Epithelial cell of proximal tubule (primary cell): ENCODE measurements around the gene VGLL1. TPM values are rescaled to one million over a fixed set of nuclear protein-coding genes. Genes with fewer than 3 reads are reported as not detected.

Experiments used
- DNase-seq: peaks from one replicate; pipeline ENCODE4 v3.0.0-alpha.2; 2011; ENCODE audit warnings: low read depth
- H3K4me3 ChIP-seq: 2 replicates; pipeline ENCODE4 v1.5.1; 2011; ENCODE audit warnings: low read depth, mild to moderate bottlenecking, low read length
- total RNA-seq: library from RNA; depleted of rRNA; stranded (reverse); fragments of >200 nt; gene quantifications from 2 replicates; pipeline ENCODE4 v1.2.3, GENCODE V29; 2015
- TF ChIP-seq, protein P1 (sequence below): conservative IDR thresholded peaks from 2 replicates; pipeline ENCODE4 v1.5.1; 2012; ENCODE audit warnings: low read depth, mild to moderate bottlenecking, low read length

Gene VGLL1
- total RNA-seq, 1 donor from 2014 or later, result 7.8 TPM

DNA sequence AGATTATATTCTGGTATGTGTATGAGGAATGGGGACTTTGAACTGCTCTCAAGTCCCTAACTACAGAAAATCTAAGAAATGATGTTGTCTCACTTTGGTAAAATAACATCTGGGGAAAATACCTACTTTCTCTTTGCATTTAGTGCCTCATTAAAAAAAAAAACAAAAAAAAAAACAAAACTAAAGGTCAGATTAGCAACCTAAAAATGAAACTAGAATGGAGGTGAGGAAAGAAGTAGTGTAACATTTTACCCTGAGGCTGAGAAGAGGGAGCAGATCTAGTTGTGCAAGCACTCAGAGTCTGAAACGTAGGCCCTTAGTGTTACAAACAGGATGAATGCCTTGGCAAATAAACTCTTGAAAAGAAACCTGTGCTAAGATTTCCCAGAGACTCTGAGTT, 56.0 kb downstream of the VGLL1 start:
- no peak for DNase-seq
- H3K4me3 ChIP-seq, result no peak overlapping the region
- TF ChIP-seq, protein P1, sequence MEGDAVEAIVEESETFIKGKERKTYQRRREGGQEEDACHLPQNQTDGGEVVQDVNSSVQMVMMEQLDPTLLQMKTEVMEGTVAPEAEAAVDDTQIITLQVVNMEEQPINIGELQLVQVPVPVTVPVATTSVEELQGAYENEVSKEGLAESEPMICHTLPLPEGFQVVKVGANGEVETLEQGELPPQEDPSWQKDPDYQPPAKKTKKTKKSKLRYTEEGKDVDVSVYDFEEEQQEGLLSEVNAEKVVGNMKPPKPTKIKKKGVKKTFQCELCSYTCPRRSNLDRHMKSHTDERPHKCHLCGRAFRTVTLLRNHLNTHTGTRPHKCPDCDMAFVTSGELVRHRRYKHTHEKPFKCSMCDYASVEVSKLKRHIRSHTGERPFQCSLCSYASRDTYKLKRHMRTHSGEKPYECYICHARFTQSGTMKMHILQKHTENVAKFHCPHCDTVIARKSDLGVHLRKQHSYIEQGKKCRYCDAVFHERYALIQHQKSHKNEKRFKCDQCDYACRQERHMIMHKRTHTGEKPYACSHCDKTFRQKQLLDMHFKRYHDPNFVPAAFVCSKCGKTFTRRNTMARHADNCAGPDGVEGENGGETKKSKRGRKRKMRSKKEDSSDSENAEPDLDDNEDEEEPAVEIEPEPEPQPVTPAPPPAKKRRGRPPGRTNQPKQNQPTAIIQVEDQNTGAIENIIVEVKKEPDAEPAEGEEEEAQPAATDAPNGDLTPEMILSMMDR, result no peak

GRCh38 chrX:136589966-136590365, 58.0 kb downstream of the VGLL1 start:
- DNase-seq, result no peak
- TF ChIP-seq, protein P1, result no peak
- no peak overlapping the region for H3K4me3 ChIP-seq

- TF ChIP-seq, protein P1, result no peak
- no peak for DNase-seq
- no peak overlapping the region for H3K4me3 ChIP-seq
These were observed 65.3 kb downstream of the VGLL1 start for GRCh38 chrX:136597356-136597755.

- no peak overlapping the region for H3K4me3 ChIP-seq
- TF ChIP-seq, protein P1, result no peak
- DNase-seq, result no peak
These were observed 65.9 kb downstream of the VGLL1 start for GRCh38 chrX:136597954-136598353.

GRCh38 chrX:136598631-136599030, 66.6 kb downstream of the VGLL1 start:
- H3K4me3 ChIP-seq, result no peak overlapping the region
- TF ChIP-seq, protein P1, result no peak
- DNase-seq, result no peak

DNA sequence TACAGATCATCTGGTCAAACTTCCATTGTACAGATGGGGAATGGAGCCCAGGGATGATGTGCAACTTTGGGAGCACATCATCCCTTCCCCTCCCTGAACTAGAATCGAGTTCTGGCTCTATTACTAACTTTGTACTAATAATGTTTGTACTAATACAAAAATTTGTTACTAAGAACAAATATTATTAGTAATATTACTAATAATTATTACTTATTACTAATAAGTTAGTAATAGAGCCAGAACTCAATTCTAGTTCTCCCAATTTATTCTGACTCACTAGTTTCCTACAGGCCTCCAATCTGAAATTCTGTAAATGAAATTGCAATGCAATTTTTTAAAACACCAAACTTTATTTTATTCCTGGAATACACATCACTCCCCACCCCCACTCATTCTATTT, 68.0 kb downstream of the VGLL1 start:
- TF ChIP-seq, protein P1, result no peak
- no peak for DNase-seq
- no peak overlapping the region for H3K4me3 ChIP-seq

Other genes starting within 250 kb of the VGLL1 start
- gene ADGRG4, start 231.3 kb upstream of the VGLL1 start, total RNA-seq, result not detected in 2 replicates
- not detected in 2 replicates for gene BRS3, start 44.3 kb upstream of the VGLL1 start, total RNA-seq
- 37.0 and 48.1 TPM in 2 replicates for gene HTATSF1, start 34.6 kb upstream of the VGLL1 start, total RNA-seq
- gene CD40LG, start 115.9 kb downstream of the VGLL1 start, total RNA-seq, result not detected in 2 replicates
- 0.36 and 0.63 TPM in 2 replicates for gene ARHGEF6, start 248.7 kb downstream of the VGLL1 start, total RNA-seq